Measurements from ENCODE around the gene HHAT.

Gene HHAT

GRCh38 chr1:210705086-210705485, 376.4 kb downstream of the HHAT start:
- H3K4me1 Mint-ChIP-seq, result peaks cover 5% of the 10 kb centered on the region
- peaks cover 5% of the 10 kb centered on the region for H3K36me3 Mint-ChIP-seq (ENCODE audit: low read depth)
- H3K27me3 Mint-ChIP-seq (ENCODE audit: low read depth), result no peaks in the 10 kb centered on the region
- H3K9me3 Mint-ChIP-seq, result peaks cover 4% of the 10 kb centered on the region
- TF ChIP-seq CTCF (IDR thresholded peaks at IDR 0.05; ENCODE audit: unreplicated experiment in 3 of 3), result no peak
- no peak overlapping the region for H3K4me3 Mint-ChIP-seq
- H3K27ac Mint-ChIP-seq, result no peak overlapping the region

DNA sequence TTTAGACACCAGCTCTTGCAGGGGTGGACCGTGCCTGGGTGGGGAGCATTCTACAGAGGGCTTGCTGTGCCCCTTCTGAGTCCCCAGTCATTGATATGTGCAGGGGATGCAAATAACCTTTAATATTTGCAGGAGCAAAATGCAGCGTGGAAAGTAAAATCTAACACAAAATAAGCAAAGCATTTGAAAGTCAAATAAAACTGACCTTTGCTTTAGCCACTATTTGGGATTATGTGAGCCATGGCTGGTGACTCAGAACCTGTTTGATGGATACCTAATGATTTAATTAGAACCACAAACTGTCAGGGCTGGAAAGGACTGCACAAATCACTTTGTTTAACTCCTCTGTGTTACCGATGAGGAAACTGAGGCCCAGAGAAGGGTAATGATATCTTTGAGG, 377.5 kb downstream of the HHAT start:
- Mint-ChIP-seq H3K9me3 (peaks cover 4% of the 10 kb centered on the region), H3K27me3 (ENCODE audit: low read depth) (no peaks in the 10 kb centered on the region), H3K4me3 (no peak overlapping the region), H3K4me1 (no peaks in the 10 kb centered on the region), H3K36me3 (ENCODE audit: low read depth) (peaks cover 5% of the 10 kb centered on the region), H3K27ac (no peak overlapping the region)
- no peak for TF ChIP-seq CTCF (IDR thresholded peaks at IDR 0.05; ENCODE audit: unreplicated experiment in 3 of 3)

DNA sequence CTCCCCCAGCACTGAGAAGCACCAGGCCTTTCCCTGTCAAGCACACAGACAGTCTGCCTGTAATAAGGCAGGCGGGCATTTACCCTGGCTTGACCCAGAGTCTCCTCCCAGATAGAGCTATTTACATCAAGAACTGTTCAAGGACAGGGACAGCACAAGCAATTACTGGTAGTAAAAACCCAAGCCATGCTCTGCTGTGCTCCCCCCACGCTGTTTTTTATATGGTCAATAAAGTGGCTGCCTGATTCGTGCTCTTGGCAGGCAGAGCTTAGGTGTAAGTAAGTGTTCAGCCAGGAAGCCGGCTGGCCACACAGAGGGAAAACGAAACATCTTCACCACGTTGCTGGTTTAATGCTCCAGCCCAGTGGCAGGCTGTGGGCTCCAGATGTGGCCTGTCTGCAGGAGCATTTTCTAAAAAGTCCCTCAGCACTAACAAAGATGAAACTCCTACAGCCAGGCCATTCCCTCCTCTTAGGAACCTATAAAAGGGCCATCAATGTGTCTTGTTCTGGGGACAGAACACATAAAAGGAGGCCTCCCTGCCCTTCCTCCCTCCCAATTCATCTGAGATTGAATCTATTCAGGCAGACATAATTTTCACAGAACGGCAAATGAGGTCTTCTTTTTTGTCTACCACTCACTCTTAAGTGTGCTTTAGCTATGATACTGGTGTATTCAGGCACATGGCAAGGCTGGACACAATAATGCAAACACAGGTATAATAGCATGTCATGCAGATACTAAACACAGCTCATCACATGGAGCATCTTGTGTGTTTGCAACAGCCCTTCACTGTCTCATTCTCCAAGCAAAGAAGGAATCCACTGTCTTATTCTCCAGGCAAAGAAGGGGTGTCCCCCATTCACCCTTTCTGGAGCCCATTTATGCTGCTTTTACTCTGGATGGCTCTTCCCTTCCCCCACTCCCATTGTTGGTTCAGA, 378.9 kb downstream of the HHAT start:
- H3K4me1 Mint-ChIP-seq, result no peaks in the 10 kb centered on the region
- H3K4me3 Mint-ChIP-seq, result no peak overlapping the region
- H3K27me3 Mint-ChIP-seq (ENCODE audit: low read depth), result no peaks in the 10 kb centered on the region
- H3K36me3 Mint-ChIP-seq (ENCODE audit: low read depth), result no peaks in the 10 kb centered on the region
- peaks cover under 1% of the 10 kb centered on the region for H3K9me3 Mint-ChIP-seq
- H3K27ac Mint-ChIP-seq, result no peak overlapping the region
- TF ChIP-seq CTCF (IDR thresholded peaks at IDR 0.05; ENCODE audit: unreplicated experiment in 3 of 3), result no peak

DNA sequence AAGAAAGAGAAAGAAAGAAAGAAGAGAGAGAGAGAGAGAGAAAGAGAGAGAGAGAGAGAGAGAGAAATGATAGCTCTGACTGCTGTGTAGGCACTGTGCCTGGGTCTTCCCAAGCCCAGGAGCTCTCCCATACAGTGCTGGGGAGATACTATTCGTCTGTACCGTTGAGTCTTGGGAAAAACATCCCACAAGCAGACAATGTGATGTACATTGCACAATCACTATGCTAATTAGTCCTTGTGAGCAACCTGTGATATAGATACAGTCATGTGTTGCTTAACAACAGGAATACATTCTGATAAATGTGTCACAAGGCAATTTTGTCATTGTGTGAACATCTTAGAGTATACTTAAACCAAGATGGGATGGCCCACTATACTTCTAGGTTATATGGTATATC, 381.0 kb downstream of the HHAT start:
- TF ChIP-seq CTCF (IDR thresholded peaks at IDR 0.05; ENCODE audit: unreplicated experiment in 3 of 3), result no peak
- Mint-ChIP-seq H3K4me1 (no peaks in the 10 kb centered on the region), H3K4me3 (no peak overlapping the region), H3K27me3 (ENCODE audit: low read depth) (no peaks in the 10 kb centered on the region), H3K9me3 (no peaks in the 10 kb centered on the region), H3K36me3 (ENCODE audit: low read depth) (no peaks in the 10 kb centered on the region), H3K27ac (no peak overlapping the region)

DNA sequence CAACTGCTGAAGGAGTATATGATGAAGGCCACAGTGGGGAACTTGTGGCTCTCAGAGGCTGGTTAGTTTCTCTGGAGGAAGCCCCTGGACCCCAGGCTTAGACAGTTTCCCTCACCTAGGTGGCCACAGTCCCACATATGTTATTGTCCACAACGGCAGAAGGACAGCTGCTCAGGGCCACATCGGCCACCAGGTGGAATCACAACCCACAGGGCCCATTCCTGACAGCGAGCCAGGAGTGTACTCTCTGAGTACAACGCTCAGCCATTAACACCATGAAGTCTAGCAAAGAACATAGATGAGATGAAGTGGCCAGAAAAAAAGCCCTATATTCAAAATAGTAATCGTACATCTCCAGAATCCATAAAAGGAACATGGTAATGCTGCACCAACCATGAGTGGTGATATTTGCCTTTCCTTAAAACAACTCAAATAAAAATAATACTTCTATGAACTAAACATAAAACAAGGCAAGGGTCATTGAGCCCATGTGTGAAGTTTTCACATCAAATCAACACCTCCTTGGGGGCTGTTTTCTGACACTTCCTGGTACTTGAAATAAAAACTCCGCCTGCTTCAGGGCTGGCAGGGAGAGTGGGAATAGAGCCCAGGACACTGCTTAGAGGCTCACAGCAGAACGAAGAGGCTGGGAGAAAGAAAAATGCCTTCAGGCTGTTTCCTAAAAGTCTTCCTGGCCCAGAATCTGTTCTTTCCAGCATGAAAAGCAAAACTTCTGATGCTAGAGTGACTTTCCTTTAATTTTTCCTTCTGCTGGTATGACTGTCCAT, 383.3 kb downstream of the HHAT start:
- Mint-ChIP-seq H3K4me3 (no peak overlapping the region), H3K36me3 (ENCODE audit: low read depth) (no peaks in the 10 kb centered on the region), H3K27me3 (ENCODE audit: low read depth) (no peaks in the 10 kb centered on the region), H3K27ac (no peak overlapping the region), H3K4me1 (no peaks in the 10 kb centered on the region), H3K9me3 (no peaks in the 10 kb centered on the region)
- no peak for TF ChIP-seq CTCF (IDR thresholded peaks at IDR 0.05; ENCODE audit: unreplicated experiment in 3 of 3)
